Naive B cell (primary cell): Measurements from ENCODE around the gene ESYT2. TPM values are rescaled to one million over a fixed set of nuclear protein-coding genes. Genes with fewer than 3 reads are reported as not detected.
A peak's percentile ranks its signal among the peaks of the same experiment; 100 is the strongest.
"Not testable (repeated sequence)": the region's sequence is repeated elsewhere in the genome, so short reads cannot be mapped to it uniquely, and the experiment has no call there.

ENCODE experiments used
- ATAC-seq, 2 donors: fragments of 150-1000 bp; cut with Tn5 transposase; 2 replicates each; pipeline ENCODE4 v1.10.0; 2021; ENCODE audit warnings: low read depth in 2 of 2, mild to moderate bottlenecking in 2 of 2, moderate library complexity in 2 of 2
- DNase-seq: peaks from one replicate; pipeline ENCODE4 v3.0.0; 2022
- H3K27ac Mint-ChIP-seq, 6 donors: one replicate each; pipeline ENCODE4 v1.8.0; 2020 to 2022; ENCODE audit warnings: mild to moderate bottlenecking in 6 of 6, mixed read lengths in 6 of 6, moderate library complexity in 5 of 6, inconsistent platforms in 2 of 6
- H3K27me3 Mint-ChIP-seq, 3 donors: one replicate each; pipeline ENCODE4 v1.8.0; 2021 to 2022; ENCODE audit warnings: mixed read lengths in 3 of 3, mild to moderate bottlenecking in 1 of 3
- H3K36me3 Mint-ChIP-seq, 2 donors: one replicate each; pipeline ENCODE4 v1.8.0; 2020 to 2022; ENCODE audit warnings: mixed read lengths in 2 of 2, inconsistent platforms in 1 of 2, mild to moderate bottlenecking in 1 of 2
- H3K4me1 Mint-ChIP-seq, 3 donors: one replicate each; pipeline ENCODE4 v1.8.0; 2020 to 2022; ENCODE audit warnings: mixed read lengths in 3 of 3, inconsistent platforms in 1 of 3, mild to moderate bottlenecking in 1 of 3, moderate library complexity in 1 of 3
- H3K4me3 Mint-ChIP-seq, 8 donors: one replicate each; pipeline ENCODE4 v1.8.0; 2020 to 2022; ENCODE audit warnings: mild to moderate bottlenecking in 8 of 8, mixed read lengths in 8 of 8, moderate library complexity in 8 of 8, inconsistent platforms in 2 of 8
- H3K9me3 Mint-ChIP-seq, 7 donors: one replicate each; pipeline ENCODE4 v1.8.0; 2020 to 2022; ENCODE audit warnings: mixed read lengths in 7 of 7, mild to moderate bottlenecking in 5 of 7, inconsistent platforms in 2 of 7, moderate library complexity in 1 of 7
- polyA plus RNA-seq, 6 donors: library from polyadenylated mRNA; unstranded; fragments of 300-500 nt; fragmentation: Illumina TruSeq; gene quantifications; one replicate each; pipeline ENCODE4 v1.2.3, GENCODE V29; 2021; ENCODE audit warnings: low read depth in 6 of 6

The ESYT2 gene
- polyA plus RNA-seq, 6 donors from 2014 or later, result 15.4 to 23.0 (median 16.8) TPM

- ATAC-seq (no peak), DNase-seq (no peak)
- H3K4me3 Mint-ChIP-seq, result peak overlapping the region in 1 of 8 donors; percentile 86
- H3K9me3 Mint-ChIP-seq, result no peaks in the 10 kb centered on the region
- H3K27me3 Mint-ChIP-seq, result no peaks in the 10 kb centered on the region
- peaks cover 13 to 18% (median 15%) of the 10 kb centered on the region in 3 donors for H3K4me1 Mint-ChIP-seq
- no peak overlapping the region for H3K27ac Mint-ChIP-seq
- H3K36me3 Mint-ChIP-seq, result no peaks in the 10 kb centered on the region
Measured at GRCh38 chr7:158702196-158702595, 127.1 kb downstream of the ESYT2 start.

GRCh38 chr7:158700008-158700407, 129.3 kb downstream of the ESYT2 start:
- peaks cover 0 to 15% (median 4%) of the 10 kb centered on the region in 3 donors for H3K4me1 Mint-ChIP-seq
- ATAC-seq, result no peak
- no peaks in the 10 kb centered on the region for H3K27me3 Mint-ChIP-seq
- no peaks in the 10 kb centered on the region for H3K36me3 Mint-ChIP-seq
- H3K4me3 Mint-ChIP-seq, result no peak overlapping the region
- no peaks in the 10 kb centered on the region for H3K9me3 Mint-ChIP-seq
- no peak overlapping the region for H3K27ac Mint-ChIP-seq
- DNase-seq, result no peak

- H3K4me3 Mint-ChIP-seq, result no peak overlapping the region
- H3K27me3 Mint-ChIP-seq, result no peaks in the 10 kb centered on the region
- no peaks in the 10 kb centered on the region for H3K36me3 Mint-ChIP-seq
- H3K4me1 Mint-ChIP-seq, result peaks cover 0 to 15% (median 0%) of the 10 kb centered on the region in 3 donors
- H3K27ac Mint-ChIP-seq, result peak overlapping the region in 1 of 6 donors; percentile 5
- DNase-seq (no peak), ATAC-seq (no peak)
- H3K9me3 Mint-ChIP-seq, result no peaks in the 10 kb centered on the region
Measured at GRCh38 chr7:158699341-158699740, 130.0 kb downstream of the ESYT2 start.

GRCh38 chr7:158698657-158699195, 130.6 kb downstream of the ESYT2 start:
- peaks cover 0 to 15% (median 0%) of the 10 kb centered on the region in 3 donors for H3K4me1 Mint-ChIP-seq
- H3K4me3 Mint-ChIP-seq, result no peak overlapping the region
- ATAC-seq (no peak), DNase-seq (no peak)
- no peaks in the 10 kb centered on the region for H3K27me3 Mint-ChIP-seq
- no peaks in the 10 kb centered on the region for H3K36me3 Mint-ChIP-seq
- H3K9me3 Mint-ChIP-seq, result no peaks in the 10 kb centered on the region
- H3K27ac Mint-ChIP-seq, result no peak overlapping the region

GRCh38 chr7:158697597-158697996, 131.7 kb downstream of the ESYT2 start:
- not testable (repeated sequence) for H3K27me3 Mint-ChIP-seq, H3K36me3 Mint-ChIP-seq, H3K4me3 Mint-ChIP-seq, H3K9me3 Mint-ChIP-seq, H3K27ac Mint-ChIP-seq, DNase-seq, ATAC-seq, H3K4me1 Mint-ChIP-seq

GRCh38 chr7:158695726-158696452, 133.4 kb downstream of the ESYT2 start:
- H3K4me3 Mint-ChIP-seq, result peak overlapping the region in 4 of 8 donors; percentile 31 to 78 (median 48)
- DNase-seq, result peak; percentile 43
- no peaks in the 10 kb centered on the region for H3K27me3 Mint-ChIP-seq
- no peaks in the 10 kb centered on the region for H3K36me3 Mint-ChIP-seq
- peak; percentile 75 to 90 for ATAC-seq
- H3K27ac Mint-ChIP-seq, result peak overlapping the region in 3 of 6 donors; percentile 4 to 61 (median 57)
- H3K9me3 Mint-ChIP-seq, result no peaks in the 10 kb centered on the region
- peaks cover 0 to 8% (median 0%) of the 10 kb centered on the region in 3 donors for H3K4me1 Mint-ChIP-seq

GRCh38 chr7:158695056-158695455, 134.3 kb downstream of the ESYT2 start:
- no peak for ATAC-seq
- Mint-ChIP-seq H3K27ac (peak overlapping the region in 2 of 6 donors; percentile 47 to 49), H3K27me3 (no peaks in the 10 kb centered on the region), H3K4me1 (peaks cover 0 to 8% (median 0%) of the 10 kb centered on the region in 3 donors), H3K9me3 (no peaks in the 10 kb centered on the region), H3K36me3 (no peaks in the 10 kb centered on the region), H3K4me3 (no peak overlapping the region)
- no peak for DNase-seq

GRCh38 chr7:158694650-158695049, 134.7 kb downstream of the ESYT2 start:
- Mint-ChIP-seq H3K4me3 (no peak overlapping the region), H3K4me1 (peaks cover 0 to 8% (median 0%) of the 10 kb centered on the region in 3 donors), H3K36me3 (no peaks in the 10 kb centered on the region), H3K27me3 (no peaks in the 10 kb centered on the region), H3K27ac (peak overlapping the region in 2 of 6 donors; percentile 18 to 49), H3K9me3 (no peaks in the 10 kb centered on the region)
- no peak for ATAC-seq
- no peak for DNase-seq

GRCh38 chr7:158689488-158689887, 139.8 kb downstream of the ESYT2 start:
- ATAC-seq (no peak), DNase-seq (no peak)
- Mint-ChIP-seq H3K4me1 (no peaks in the 10 kb centered on the region), H3K27me3 (no peaks in the 10 kb centered on the region), H3K4me3 (no peak overlapping the region), H3K36me3 (peaks cover 7 to 8% of the 10 kb centered on the region in 2 donors), H3K27ac (no peak overlapping the region), H3K9me3 (no peaks in the 10 kb centered on the region)

GRCh38 chr7:158687406-158687805, 141.9 kb downstream of the ESYT2 start:
- H3K27me3 Mint-ChIP-seq, result no peaks in the 10 kb centered on the region
- H3K4me3 Mint-ChIP-seq, result no peak overlapping the region
- H3K27ac Mint-ChIP-seq, result no peak overlapping the region
- ATAC-seq (no peak), DNase-seq (no peak)
- peaks cover 8 to 14% of the 10 kb centered on the region in 2 donors for H3K36me3 Mint-ChIP-seq
- H3K9me3 Mint-ChIP-seq, result no peaks in the 10 kb centered on the region
- no peaks in the 10 kb centered on the region for H3K4me1 Mint-ChIP-seq

- ATAC-seq, result no peak
- H3K27me3 Mint-ChIP-seq, result no peaks in the 10 kb centered on the region
- no peak overlapping the region for H3K27ac Mint-ChIP-seq
- H3K4me3 Mint-ChIP-seq, result no peak overlapping the region
- no peak for DNase-seq
- H3K9me3 Mint-ChIP-seq, result no peaks in the 10 kb centered on the region
- no peaks in the 10 kb centered on the region for H3K4me1 Mint-ChIP-seq
- H3K36me3 Mint-ChIP-seq, result peaks cover 8 to 14% of the 10 kb centered on the region in 2 donors
Measured at GRCh38 chr7:158685693-158686092, 143.6 kb downstream of the ESYT2 start.

- H3K4me1 Mint-ChIP-seq, result no peaks in the 10 kb centered on the region
- no peak overlapping the region for H3K4me3 Mint-ChIP-seq
Measured at GRCh38 chr7:158684329-158684728, 145.0 kb downstream of the ESYT2 start.

GRCh38 chr7:158683541-158683940, 145.8 kb downstream of the ESYT2 start:
- DNase-seq, result no peak
- Mint-ChIP-seq H3K27ac (peak overlapping the region in 1 of 6 donors; percentile 27), H3K36me3 (peaks cover 4 to 10% of the 10 kb centered on the region in 2 donors), H3K9me3 (no peaks in the 10 kb centered on the region), H3K4me3 (no peak overlapping the region), H3K27me3 (no peaks in the 10 kb centered on the region), H3K4me1 (no peaks in the 10 kb centered on the region)
- no peak for ATAC-seq

More at GRCh38 chr7:158684329-158684728, 145.0 kb downstream of the ESYT2 start:
- Mint-ChIP-seq H3K27ac (no peak overlapping the region), H3K27me3 (no peaks in the 10 kb centered on the region), H3K36me3 (peaks cover 8 to 14% of the 10 kb centered on the region in 2 donors), H3K9me3 (no peaks in the 10 kb centered on the region)
- no peak for ATAC-seq
- DNase-seq, result no peak

- Mint-ChIP-seq H3K27ac (no peak overlapping the region), H3K4me1 (no peaks in the 10 kb centered on the region), H3K36me3 (peaks cover 0 to 7% of the 10 kb centered on the region in 2 donors), H3K4me3 (no peak overlapping the region), H3K27me3 (no peaks in the 10 kb centered on the region), H3K9me3 (no peaks in the 10 kb centered on the region)
- ATAC-seq, result no peak
- DNase-seq, result no peak
Measured at GRCh38 chr7:158682456-158682855, 146.9 kb downstream of the ESYT2 start.
